AML-193 (cell line): ENCODE data around the gene PRSS21.

Source experiments
- DNase-seq, 2 experiments: peaks; one replicate each; lab custom pipeline; 2025; lab: John Stamatoyannopoulos, UW

The PRSS21 gene

DNA sequence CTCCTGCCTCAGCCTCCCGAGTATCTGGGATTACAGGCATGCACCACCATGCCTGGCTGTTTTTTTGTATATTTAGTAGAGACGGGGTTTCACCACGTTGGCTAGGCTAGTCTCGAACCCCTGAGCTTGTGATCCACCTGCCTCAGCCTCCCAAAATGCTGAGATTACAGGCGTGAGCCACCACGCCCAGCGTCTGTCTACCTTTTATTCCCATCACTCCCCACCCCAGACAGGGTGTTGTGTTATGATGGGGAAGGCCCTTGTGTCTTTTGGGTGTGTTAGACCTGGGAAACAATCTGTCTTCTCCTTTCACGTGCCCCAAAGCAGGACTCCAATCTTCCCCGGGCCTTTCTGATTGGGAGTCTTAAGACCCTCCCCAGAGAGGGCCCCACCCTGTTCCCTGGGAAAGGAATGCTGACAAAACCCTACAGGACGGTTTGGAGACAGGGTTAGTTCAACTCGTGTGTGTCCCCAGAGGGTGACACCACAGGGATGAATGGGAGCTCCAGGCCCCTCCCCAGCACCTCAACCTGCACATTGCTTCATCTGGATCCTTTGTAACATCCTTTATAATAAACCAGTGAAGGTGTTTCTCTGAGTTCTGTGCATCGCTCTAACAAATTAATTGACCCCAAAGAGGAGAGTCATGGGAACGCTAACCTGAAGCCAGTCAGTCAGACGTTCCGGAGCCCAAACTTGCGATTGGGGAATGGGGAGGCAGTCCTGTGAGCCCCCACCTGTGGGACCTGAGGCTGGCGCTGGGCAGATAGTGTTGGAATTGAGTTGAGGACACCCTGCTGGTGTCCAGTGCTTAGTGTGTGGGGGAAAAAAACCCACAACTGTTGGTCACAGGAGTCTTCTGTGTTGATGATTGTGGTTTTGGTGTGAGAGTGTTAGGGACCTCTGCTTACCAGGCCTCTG, 36.8 kb upstream of the PRSS21 start:
- no peak for DNase-seq

DNA sequence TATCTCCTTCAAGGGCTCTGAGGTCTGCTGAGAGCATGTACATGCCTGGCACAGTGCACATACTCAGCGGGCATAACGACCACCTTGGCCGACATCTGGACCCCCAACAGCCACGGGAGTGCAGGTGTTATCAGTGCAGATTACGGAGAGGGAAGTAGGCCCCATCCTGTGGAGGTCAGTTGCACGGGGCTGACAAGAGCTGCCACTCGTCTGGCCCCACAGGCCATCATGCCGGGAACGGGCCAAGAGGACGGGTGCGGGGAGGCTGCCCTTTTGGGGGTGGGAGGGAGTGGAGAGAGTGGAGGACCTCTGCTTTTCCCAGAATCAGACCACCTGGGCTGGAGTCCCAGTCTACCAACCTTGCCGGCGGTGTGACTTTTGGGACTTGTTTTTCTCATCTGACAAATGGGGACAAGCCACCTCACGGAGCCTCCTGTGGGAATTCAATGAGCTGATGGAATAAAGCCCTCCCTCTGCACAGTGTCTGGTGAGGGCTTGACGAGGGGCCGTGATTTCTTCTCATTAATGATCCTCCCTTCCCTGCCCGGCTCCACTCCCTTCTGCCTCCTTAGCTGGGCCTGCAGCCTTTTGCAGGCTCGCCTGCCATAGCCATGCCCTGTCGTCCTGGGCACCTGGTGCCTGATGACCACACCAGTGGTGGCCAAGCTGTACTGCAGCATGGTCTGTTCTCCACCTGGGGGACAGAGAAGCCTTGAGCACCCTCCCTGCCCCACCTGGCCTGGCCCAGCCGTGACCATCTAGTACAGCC, 34.3 kb upstream of the PRSS21 start:
- DNase-seq: no peak

DNA sequence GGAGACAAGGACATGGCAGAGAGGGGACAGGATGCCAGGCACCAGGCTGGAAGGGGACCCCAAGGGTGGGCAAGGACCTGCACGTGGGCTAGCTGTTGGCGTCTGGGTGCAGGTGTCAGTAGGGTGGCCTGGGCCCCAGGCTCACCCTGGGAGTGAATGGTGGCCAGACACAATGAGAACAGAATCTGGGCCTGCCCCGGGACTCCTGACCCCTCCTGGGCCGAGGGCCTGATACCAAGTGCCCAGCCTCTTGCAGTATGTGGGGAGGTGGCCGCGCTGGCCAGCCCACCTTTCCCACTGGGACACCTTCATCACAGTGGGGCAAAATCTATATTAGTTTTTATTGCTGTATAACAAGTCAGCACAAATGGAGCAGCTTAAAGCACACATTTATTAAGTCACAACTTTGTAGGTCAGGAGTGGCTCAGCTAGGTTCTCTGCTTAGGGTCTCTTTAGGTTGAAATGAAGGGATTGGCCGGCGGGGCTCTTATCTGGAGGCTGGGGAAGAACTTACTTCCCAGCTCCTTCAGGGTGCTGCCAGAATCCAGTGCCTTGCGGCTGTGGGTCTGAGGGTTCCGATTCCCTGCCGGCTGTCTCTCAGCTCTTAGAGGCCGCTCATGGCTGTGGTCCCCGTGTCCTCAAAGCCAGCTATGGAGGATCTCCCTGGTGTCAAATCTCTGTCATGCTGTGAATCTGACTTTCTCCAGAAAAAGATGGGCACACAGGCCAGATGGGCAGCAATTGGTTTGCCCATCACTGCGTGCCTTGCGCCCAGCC, 33.3 kb upstream of the PRSS21 start:
- DNase-seq: no peak

DNA sequence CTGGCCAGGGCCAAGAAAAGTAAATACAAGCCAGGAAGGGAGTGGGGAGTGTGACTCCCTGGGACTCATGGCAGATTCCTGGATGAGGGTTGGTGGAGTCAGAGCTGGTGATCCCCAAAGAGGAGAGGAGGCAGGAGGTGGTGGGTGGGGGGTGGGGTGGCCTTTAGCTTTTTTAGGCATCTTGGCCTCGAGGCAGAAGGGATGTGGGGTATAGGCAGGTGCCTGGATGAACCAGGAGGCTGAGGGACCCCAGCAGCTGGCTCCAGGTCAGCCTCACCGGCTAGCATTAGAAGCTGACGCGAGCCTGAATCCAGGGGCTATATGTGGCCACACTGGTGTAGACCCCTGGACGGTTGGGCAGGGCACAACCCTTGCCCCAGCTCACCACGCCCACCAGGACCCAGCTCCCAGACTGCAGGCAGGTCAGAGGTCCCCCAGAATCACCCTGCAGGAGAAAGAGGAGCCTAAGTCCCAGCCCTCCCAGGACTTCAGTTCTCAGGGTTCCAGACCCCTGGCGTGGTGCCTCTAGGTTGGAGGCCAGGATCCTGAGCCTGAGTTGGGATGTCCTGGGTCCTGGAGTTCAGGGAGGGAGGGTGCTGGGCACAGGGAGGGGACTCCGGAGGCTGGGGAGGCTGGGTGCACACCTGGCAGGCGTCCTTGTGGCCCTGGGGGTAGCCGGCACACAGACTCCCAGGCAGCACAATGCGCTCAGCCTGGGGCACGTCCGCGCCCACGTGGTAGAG, 32.5 kb upstream of the PRSS21 start:
- DNase-seq: no peak

DNA sequence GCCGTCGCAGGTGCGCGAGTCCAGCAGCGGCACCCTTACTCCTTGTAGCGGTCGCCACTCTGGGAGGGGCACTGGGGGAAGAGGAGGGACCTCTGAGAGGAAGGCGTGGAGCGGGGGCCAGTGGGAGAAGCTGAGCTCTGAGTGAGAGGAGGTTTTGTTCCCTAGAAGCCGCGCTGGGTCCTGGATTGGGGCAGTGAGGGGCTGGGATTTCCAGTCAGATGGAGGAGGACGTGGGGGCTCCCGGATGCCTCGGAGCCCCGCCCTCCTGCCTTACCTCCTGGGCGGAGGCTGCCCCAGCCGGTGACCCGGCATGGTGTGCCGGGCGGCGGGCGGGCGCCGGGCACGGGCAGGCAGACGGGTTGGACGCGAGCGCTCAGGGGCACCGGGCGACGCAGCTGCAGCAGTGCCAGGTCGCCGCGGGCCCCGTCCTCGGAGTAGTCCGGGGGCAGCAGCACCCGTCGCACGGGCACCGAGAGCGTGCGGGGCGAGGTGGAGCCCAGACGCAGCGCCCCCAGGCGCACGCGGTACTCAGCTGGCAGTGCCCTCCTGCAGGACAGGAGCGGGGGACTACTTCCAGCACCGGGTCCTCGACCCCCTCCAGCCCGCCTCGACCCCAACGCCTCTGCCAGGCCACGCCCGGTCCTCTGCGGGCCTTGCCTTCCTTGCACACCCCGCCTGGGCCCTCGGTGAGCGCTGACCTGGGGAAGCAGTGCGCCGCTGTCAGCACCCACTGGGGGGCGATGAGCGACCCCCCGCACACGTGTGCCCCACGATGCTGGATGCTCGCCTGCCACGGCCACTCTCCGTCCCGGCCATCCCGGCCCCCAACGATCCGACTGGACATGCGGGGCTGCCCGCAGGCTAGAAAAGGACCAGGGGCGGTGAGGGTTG, 31.7 kb upstream of the PRSS21 start:
- DNase-seq: no peak

DNA sequence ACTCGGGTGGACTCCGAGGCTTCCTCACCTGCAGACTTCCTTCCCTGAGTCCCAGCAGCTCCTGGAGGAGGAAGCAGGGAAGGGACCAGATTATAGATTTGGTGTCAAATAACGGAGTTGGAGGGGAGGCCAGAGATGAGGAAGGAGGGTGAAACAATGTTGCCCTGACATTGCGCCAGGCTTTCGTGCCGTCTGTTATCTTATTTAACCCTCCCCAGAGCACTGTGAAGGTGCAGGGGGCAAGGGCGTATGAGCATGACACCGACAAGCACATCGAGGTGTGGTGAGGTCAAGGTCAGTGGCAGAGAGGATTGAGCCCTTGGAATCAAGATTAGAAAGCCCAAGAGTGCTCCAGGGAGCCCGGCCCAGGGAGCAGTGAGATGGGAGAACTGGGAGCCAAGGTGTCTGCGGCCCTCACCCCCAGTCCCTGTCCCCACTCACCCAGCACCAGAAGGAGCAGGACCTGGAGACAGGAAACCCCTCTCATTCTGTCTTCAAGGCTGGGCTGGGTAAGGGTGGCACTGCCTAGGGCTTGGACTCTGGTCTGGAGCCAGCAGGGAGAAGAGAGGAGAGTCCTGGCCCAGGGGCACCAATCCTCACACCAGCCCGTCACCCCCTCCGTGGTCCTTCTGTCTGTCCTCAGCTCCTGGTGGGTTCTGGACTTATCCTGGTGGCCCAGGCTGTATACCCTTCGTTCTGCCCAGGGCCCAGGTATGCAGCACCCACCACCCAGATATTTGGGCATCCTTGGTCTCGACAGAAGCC, 30.8 kb upstream of the PRSS21 start:
- DNase-seq: no peak

DNA sequence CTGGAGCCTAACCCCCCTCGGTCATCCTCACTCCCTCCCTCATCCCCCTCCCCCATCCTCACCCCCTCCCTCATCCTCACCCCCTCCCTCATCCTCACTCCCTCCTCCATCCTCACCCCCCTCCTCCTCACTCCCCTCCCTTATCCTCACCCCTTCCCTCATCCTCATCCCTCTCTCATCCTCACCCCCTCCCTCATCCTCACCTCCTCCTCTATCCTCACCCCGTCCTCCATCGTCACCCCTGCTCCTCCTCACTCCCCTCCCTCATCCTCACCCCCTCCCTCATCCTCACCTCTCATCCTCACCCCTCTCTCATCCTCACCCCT, 30.2 kb upstream of the PRSS21 start:
- DNase-seq: no peak

DNA sequence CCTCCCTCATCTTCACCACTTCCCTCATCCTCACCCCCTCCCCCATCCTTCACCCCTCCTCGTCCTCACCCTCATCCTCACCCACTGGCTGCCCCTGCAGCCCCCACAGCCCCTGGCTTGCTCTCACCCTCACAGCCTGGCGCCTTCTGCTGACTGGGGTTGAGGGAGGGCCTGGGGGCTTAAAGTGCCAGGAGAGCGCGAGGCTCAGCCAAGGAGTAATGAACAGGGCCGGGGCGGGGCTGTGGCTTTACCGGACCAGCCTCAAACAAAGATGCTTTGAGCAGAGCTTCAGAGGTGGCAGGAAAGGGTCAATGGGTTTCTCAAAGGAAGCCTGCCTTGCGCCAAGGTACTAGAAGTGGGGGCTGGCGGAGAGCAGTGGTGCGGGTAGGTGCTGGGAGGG, 29.6 kb upstream of the PRSS21 start, which contains the start of gene PRSS33:
TSS of gene PRSS33 (minus strand) at position 155 of the 400 bp plus-strand sequence. CDS start 1,013 bp downstream, outside the sequence.
- DNase-seq: no peak

DNA sequence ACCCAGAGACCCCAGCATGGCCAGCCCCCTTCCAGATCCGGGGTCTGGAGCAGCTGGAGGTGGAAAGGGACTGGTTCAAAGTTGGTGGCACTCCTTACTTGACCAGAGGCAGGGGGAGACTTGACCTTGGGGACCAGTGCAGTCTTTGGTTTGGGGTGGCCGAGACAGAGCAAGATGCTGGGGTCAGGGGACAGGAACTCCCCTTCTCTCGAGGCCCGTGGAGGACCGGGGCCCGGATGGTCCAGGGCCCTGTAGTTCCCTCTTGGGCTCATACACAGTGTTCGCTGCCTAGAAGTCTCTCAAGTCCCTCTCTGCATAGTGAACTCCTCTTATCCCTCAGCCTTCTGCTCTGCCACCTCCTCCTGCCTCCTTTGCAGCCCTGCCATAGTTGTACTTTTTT, 29.1 kb upstream of the PRSS21 start:
- DNase-seq: no peak

DNA sequence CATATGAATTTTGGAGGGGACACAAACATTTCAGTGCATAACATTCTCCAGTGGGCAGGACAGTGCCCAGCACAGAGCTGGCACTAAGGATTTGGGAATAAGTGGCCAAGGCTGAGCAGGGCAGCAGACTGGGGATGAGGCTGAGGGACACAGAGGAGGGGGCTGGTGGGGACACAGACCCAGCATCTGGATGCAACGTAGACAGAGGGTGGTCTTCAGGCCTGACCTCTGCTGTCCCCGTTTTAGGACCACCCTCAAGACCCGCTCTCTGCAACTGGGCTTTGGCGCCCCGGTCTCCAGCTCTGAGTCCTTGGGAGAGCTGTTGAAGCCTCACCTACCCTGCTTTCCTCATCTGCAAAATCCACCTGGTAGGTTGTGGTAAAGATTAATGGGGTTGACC, 26.4 kb upstream of the PRSS21 start:
- no peak for DNase-seq

DNA sequence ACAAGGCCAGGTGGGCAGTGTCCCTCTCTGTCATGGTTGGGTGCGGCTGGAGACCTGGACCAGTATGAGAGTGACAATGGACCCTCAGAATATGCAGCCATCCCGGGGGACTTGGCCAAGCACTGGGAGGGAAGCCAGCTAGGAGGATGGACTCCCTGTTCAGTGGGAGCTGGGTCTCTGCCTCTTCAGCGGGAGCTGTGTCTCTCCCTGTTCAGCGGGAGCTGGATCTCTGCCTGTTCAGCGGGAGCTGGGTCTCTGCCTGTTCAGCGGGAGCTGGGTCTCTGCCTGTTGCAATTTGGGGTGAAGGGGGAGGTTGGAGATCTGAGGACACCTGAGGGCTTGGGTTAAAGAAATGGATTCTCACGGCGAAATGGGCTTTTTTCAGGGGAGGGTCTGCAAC, 25.9 kb upstream of the PRSS21 start:
- DNase-seq: no peak

DNA sequence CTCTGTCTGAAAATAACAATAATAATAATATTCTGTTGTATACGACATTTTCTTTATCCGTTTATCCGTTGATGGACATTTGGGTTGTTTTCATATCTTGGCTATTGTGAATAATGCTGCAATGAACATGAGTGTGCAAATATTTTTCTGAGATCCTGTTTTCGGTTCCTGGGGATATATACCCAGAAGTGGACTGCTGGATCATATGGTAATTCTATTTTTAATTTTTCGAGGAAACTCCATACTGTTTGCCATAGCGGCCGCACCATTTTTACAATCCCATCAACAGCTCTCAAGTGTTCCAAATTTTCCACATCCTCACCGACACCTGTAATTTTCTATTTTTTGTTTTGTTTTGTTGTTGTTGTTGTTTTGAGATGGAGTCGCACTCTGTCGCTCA, 24.1 kb upstream of the PRSS21 start:
- no peak for DNase-seq

DNA sequence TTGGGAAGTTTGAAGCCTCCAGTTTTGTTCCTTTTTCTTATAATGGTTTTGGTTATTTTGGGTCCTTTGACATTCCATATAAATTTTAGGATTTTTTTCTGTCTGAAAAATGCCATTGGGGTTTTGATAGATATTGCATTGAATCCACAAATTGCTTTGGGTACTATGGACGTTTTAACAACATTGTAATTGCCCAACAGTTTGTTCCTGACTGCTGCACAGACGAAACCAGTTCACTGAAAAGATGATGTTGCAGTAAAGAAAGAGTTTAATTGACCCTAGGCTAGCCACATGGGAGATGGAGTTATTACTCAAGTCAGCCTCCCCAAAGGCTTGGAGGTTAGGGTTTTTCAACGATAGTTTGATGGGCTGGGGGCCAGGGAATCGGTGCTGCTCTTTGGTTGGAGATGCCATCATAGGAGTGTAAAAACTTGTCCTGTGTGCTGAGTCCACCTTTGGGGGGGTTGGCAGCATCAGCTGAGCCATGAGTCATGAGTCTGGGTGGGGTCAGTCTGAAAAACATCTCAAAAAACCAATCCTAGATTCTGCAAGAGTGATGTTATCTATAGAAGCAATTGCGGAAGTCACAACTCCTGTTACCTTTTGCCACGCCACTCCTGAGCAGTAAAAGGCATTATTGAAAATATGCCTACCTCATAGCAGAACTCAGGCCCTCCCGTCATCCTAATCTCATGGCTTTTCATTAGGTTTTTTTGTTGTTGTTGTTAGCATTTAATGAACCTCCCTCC, 21.5 kb upstream of the PRSS21 start:
- DNase-seq: no peak

DNA sequence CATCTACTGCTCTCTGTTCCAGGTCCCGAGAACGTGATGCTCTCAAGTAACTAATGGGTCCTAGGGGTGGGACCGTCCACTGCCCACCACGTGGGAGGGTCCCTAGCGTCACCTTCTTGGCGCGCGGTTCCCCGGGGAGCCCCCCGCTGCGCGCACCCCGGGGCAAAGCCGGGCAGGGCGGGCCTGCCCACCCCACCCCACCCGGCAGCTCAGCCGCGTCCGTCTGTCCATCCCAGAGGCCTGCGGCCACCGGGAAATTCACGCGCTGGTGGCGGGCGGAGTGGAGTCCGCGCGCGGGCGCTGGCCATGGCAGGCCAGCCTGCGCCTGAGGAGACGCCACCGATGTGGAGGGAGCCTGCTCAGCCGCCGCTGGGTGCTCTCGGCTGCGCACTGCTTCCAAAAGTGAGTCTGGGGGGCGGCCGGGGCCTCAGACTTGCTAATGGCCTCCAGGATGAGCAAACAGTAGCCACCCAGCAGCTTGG, 18.3 kb upstream of the PRSS21 start:
- no peak for DNase-seq

DNA sequence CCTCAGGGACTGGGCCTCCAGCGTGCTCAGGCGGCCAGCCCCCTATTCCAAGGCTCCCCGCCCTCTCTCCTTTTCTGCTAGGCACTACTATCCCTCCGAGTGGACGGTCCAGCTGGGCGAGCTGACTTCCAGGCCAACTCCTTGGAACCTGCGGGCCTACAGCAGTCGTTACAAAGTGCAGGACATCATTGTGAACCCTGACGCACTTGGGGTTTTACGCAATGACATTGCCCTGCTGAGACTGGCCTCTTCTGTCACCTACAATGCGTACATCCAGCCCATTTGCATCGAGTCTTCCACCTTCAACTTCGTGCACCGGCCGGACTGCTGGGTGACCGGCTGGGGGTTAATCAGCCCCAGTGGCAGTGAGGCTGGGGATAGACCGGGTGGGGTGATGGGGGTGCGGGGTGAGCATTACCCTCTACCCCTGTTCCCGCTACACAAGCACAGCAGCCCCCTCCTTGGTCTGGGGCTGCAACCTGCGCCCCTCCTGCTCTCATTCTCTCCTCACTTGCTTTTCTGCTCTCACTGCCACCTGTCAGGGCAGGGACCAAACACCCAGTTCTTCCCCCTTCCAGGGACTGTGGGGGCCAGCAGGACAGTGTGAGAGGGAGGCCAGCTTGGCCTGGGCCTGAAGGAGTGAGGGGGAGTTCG, 17.7 kb upstream of the PRSS21 start:
- DNase-seq: no peak

DNA sequence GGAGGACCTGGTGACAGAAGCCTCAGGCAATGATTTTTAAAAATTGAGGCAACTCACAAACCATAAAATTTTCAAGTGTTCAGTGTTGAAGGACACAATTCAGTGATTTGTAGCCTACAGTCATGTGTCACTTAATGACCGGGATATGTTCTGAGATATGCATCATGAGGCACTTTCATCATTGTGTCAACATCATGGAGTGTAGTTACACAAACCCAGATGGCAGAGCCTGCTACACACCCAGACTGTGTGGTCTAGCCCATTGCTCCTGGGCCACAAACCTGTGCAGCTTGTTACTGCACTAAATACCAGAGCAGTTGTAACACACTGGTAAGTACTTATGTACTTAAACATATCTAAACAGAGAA, 17.2 kb upstream of the PRSS21 start:
- DNase-seq: no peak

DNA sequence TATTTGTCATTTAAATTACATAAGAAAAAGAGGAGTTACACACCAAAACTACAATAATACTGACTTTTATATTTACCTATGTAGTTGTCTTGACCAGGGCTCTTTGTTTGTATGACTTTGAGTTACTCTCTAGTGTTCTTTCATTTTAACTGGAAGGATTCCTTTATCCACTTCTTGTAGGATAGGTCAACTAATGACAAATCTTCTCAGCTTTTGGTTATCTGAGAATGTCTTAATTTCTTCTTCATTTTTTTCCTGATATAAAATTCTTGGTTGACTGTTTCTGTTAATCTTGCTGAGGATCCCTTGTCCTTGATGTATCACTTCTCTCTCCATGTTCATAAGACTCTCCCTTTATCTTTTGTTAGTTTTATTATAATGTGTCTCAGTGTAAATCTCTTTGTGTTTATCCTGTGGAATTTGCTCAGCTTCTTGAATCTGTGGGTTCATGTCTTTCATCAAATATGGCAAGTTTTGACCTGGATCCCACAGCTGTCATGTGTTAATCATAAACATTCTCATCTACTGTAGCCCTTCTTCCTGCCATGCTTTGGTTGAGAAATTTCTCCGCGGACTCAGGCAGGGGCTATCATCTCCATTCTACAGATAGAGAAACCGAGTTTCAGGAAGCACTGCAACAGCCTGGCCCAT, 13.4 kb upstream of the PRSS21 start:
- DNase-seq: no peak

DNA sequence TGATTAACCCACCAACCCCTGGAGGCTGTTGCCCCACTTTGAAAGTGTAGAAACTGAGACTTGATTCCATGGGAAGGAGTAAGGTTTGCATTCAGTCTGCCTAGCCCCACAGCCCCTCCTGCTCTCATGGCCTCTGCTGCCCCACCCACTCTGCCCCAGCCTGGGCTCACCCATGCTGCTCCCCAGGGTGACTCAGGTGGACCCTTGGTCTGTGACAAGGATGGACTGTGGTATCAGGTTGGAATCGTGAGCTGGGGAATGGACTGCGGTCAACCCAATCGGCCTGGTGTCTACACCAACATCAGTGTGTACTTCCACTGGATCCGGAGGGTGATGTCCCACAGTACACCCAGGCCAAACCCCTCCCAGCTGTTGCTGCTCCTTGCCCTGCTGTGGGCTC, 12.3 kb upstream of the PRSS21 start:
- DNase-seq: no peak
